ENCODE measurements around the gene FOXN1.

Gene FOXN1

DNA sequence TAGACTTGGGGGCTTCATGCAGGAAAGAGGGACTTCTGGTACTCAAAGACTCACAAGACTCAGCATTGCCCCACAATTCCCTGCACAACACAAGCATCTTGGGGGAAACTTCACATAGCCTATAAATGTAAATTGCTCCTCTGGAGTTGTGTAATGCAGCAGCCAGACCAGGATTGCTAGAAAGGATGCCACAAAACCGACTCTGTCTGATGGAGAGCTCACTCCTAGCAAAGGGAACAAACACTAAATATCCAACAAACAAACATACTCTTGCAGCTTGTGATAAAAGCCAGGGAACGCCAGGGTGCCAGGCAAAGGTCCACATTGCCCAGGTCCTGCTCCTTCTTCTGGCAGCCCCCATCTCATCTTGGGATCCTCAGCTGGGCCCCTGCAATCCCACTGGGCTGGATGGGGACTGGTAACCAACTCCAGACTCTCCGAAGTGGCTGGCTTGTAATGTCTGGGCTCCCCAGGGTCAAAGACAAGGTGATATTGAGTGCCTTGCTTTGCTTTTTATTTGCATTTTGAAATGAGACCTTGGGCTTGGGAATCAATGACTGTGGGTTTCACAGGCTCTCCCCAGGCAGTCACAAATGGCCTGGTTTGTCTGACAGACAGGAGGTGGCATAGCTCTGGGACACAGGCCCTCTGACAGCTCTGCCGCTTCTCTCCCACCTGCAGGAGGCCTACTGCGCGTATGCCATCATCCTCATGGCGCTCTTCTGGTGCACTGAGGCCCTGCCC, 17.4 kb upstream of the FOXN1 start:
- TF ChIP-seq, protein P1, sequence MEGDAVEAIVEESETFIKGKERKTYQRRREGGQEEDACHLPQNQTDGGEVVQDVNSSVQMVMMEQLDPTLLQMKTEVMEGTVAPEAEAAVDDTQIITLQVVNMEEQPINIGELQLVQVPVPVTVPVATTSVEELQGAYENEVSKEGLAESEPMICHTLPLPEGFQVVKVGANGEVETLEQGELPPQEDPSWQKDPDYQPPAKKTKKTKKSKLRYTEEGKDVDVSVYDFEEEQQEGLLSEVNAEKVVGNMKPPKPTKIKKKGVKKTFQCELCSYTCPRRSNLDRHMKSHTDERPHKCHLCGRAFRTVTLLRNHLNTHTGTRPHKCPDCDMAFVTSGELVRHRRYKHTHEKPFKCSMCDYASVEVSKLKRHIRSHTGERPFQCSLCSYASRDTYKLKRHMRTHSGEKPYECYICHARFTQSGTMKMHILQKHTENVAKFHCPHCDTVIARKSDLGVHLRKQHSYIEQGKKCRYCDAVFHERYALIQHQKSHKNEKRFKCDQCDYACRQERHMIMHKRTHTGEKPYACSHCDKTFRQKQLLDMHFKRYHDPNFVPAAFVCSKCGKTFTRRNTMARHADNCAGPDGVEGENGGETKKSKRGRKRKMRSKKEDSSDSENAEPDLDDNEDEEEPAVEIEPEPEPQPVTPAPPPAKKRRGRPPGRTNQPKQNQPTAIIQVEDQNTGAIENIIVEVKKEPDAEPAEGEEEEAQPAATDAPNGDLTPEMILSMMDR (conservative IDR thresholded peaks at IDR 0.05; ENCODE audit: low read depth, low read length), result no peak
- DNase-seq (ENCODE audit: low read depth), result no peak

DNA sequence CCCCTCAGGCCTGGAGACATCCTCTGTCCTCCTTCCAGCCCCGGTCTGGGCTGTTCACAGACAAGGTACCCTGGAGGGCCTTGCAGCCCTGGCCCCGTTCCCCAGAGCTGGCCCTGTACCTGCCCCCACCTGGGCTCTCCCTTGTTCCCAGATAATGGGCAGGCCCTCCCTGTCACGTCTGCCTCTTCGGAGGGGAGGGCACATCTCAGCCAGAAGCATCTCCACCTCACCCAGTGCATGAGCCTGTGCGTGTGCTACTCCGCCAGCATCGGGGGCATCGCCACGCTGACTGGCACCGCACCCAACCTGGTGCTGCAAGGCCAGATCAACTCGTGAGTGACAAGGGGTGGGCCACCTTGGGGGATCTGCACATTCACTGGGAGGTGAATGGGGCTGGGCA, 14.9 kb upstream of the FOXN1 start:
- no peak for DNase-seq (ENCODE audit: low read depth)
- H3K4me3 ChIP-seq (ENCODE audit: low read length), result no peak overlapping the region
- TF ChIP-seq, protein P1 (conservative IDR thresholded peaks at IDR 0.05; ENCODE audit: low read depth, low read length), result no peak

More for the DNA sequence above, 17.4 kb upstream of the FOXN1 start:
- no peak overlapping the region for H3K4me3 ChIP-seq (ENCODE audit: low read length)

- TF ChIP-seq, protein P1 (conservative IDR thresholded peaks at IDR 0.05; ENCODE audit: low read depth, low read length), result no peak
- H3K4me3 ChIP-seq (ENCODE audit: low read length), result no peak overlapping the region
- DNase-seq (ENCODE audit: low read depth), result no peak
Observed at GRCh38 chr17:28491860-28492259, 14.3 kb upstream of the FOXN1 start.

DNA sequence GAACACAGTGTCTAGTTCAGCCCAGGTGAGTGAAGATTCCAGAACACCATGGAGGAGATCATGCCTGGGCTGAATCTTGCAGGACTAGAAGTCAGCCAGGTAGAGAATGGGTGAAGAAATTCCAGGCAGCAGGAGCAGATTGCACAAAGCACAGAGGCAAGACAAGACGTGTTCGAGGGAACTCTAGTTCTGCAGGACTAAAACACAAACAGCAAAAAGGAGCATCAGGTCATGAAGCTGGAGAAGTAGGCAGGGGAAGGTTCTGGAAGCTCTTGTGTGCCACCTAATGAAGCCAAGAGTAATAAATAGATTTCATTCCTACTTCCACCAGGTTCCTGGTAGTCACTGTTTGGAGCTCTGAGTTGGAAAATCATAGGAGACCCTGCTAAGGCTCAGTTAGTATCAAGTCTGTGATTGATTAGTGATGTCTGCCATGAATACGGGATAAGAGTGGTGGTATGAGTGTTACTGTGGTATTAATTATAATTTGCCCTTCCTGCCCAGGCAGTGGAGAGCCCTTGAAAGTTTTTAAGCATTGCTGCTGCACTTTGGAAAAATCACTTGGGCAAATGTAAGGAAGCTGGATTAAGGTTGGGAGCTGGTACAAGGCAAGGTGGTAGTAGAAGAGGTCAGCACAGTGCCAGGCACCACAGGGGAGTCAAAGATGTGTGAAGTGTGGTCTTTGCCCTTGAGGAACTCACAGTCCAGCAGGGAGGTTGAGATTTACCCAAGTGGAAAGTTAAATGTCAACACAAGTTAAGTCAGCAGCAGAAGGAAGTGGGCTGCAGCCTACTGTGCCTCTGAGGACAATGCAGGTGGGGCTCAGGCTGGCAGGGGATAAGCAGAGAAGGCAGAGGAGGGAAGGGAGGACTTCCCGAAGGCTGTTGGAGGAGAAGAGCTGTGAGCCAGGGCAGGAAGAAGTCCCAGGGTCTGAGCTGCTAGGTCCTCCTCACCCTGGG, 13.5 kb upstream of the FOXN1 start:
- no peak overlapping the region for H3K4me3 ChIP-seq (ENCODE audit: low read length)
- TF ChIP-seq, protein P1 (conservative IDR thresholded peaks at IDR 0.05; ENCODE audit: low read depth, low read length), result no peak
- no peak for DNase-seq (ENCODE audit: low read depth)

DNA sequence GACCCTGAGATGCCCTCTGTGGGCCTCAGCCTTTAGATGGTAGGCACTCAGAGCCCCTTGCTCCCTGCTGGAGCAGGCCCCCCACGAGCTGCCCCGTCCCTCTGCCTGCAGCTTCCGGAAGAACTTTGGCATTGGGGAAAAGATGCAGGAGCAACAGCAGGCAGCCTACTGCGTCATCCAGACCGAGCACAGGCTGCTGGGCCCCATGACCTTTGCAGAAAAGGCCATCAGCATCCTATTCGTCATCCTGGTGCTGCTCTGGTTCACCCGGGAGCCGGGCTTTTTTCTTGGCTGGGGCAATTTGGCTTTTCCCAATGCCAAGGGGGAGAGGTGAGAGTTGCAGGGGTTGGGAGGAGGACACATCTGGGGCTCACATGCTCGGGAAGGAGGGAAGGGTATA, 12.7 kb upstream of the FOXN1 start:
- no peak for DNase-seq (ENCODE audit: low read depth)
- TF ChIP-seq, protein P1 (conservative IDR thresholded peaks at IDR 0.05; ENCODE audit: low read depth, low read length), result no peak
- no peak overlapping the region for H3K4me3 ChIP-seq (ENCODE audit: low read length)

GRCh38 chr17:28494445-28495188, 11.5 kb upstream of the FOXN1 start:
- TF ChIP-seq, protein P1 (conservative IDR thresholded peaks at IDR 0.05; ENCODE audit: low read depth, low read length), result peak; percentile 95
- peak; percentile 3 for DNase-seq (ENCODE audit: low read depth)
- no peak overlapping the region for H3K4me3 ChIP-seq (ENCODE audit: low read length)
